HepG2 (cell line): ENCODE data around the gene PFN1. TPM values are rescaled to one million over a fixed set of nuclear protein-coding genes. Genes with fewer than 3 reads are reported as not detected.

Experiments
- ATAC-seq: fragments of 200-7000 bp; cut with Tn5 transposase; 3 replicates; pipeline ENCODE4 v1.9.1; 2020; ENCODE audit warnings: mild to moderate bottlenecking, moderate library complexity
- BruUV-seq: library from RNA; stranded (reverse); fragments of 400-500 nt; replicated peaks from 2 replicates; lab custom pipeline; 2021; lab: Mats Ljungman, UMichigan
- CTCF ChIA-PET: fragments of 300-600 bp; formaldehyde crosslinking; extraction: SDS; loops from one replicate; lab custom pipeline; 2021; ENCODE audit warnings: low total read pairs, inconsistent platforms, low intra/inter-chr PET ratio; lab: Yijun Ruan, JAX
- POLR2A ChIA-PET: fragments of 350-600 bp; sonication (Branson Sonifier 250); formaldehyde crosslinking; loops from one replicate; lab custom pipeline; 2020; ENCODE audit warnings: antibody characterized with exemption, inconsistent platforms; lab: Yijun Ruan, JAX
- DNase-seq: peaks from one replicate; pipeline ENCODE4 v3.0.0-alpha.2; 2015; ENCODE audit warnings: low spot score
- FAIRE-seq: peaks from 3 replicates; lab custom pipeline; 2011; peaks lifted over from hg19 to GRCh38; lab: Jason Lieb, UNC
- H2AFZ ChIP-seq: one replicate; pipeline ENCODE4 v1.6.1; 2011; ENCODE audit warnings: low read length, inconsistent platforms
- H3K27ac ChIP-seq: fragments of 300-600 bp; 3 replicates; pipeline ENCODE4 v1.8.0; 2011; ENCODE audit warnings: mixed run types, mild to moderate bottlenecking, mixed read lengths, low read length, inconsistent platforms; ENCODE audit not compliant: insufficient read depth; ENCODE audit errors: extremely low read length
- H3K27me3 ChIP-seq, 2 experiments: fragments of 200-600 bp in 1 of 2; 2 replicates in 1 of 2; 3 replicates in 1 of 2; pipeline versions ENCODE4 v1.6.0 to v1.8.0; 2011; ENCODE audit warnings: low read length in 2 of 2, mild to moderate bottlenecking in 2 of 2, moderate library complexity in 2 of 2, inconsistent platforms in 1 of 2; ENCODE audit not compliant: insufficient read depth in 2 of 2, control insufficient read depth in 1 of 2
- H3K36me3 ChIP-seq, 2 experiments: fragments of 200-600 bp in 1 of 2; replicated peaks in 1 of 2; 2 replicates in 1 of 2; 3 replicates in 1 of 2; pipeline versions ENCODE4 v1.5.1 to v1.8.0; 2011; ENCODE audit warnings: low read length in 2 of 2, inconsistent platforms in 1 of 2; ENCODE audit not compliant: insufficient read depth in 2 of 2, control insufficient read depth in 1 of 2
- H3K4me1 ChIP-seq: 2 replicates; pipeline ENCODE4 v1.5.1; 2012; ENCODE audit warnings: low read length, inconsistent platforms; ENCODE audit not compliant: insufficient read depth
- H3K4me2 ChIP-seq: 2 replicates; pipeline ENCODE4 v1.6.0; 2011; ENCODE audit warnings: low read depth, low read length, inconsistent platforms
- H3K4me3 ChIP-seq, 3 experiments: fragments of 200-600 bp in 1 of 3; sonication (generic), shearing (Covaris generic) in 1 of 3; replicated peaks in 1 of 3; 2 replicates each; pipeline ENCODE4 v1.5.1; 2011 to 2016; ENCODE audit warnings: low read length in 3 of 3, inconsistent platforms in 2 of 3, low read depth in 2 of 3, mild to moderate bottlenecking in 2 of 3, control low read depth in 1 of 3, mixed read lengths in 1 of 3; ENCODE audit not compliant: insufficient read depth in 1 of 3
- H3K79me2 ChIP-seq: one replicate; pipeline ENCODE4 v1.6.1; 2011; ENCODE audit warnings: low read length, inconsistent platforms; ENCODE audit not compliant: insufficient read depth
- H3K9ac ChIP-seq: 2 replicates; pipeline ENCODE4 v1.6.0; 2011; ENCODE audit warnings: mild to moderate bottlenecking, low read depth, low read length, inconsistent platforms; ENCODE audit not compliant: insufficient read depth
- H3K9me3 ChIP-seq: 2 replicates; pipeline ENCODE4 v1.5.1; 2012; ENCODE audit warnings: mild to moderate bottlenecking, low read length
- H4K20me1 ChIP-seq: 2 replicates; pipeline ENCODE4 v1.6.0; 2011; ENCODE audit warnings: inconsistent platforms, mild to moderate bottlenecking, low read length, moderate library complexity; ENCODE audit not compliant: insufficient read depth
- AGO1 ChIP-seq: fragments of 200-400 bp; formaldehyde crosslinking; IDR thresholded peaks from 2 replicates; pipeline ENCODE4 v1.6.1; 2017; ENCODE audit warnings: mild to moderate bottlenecking, low read depth, low read length, moderate library complexity; ENCODE audit not compliant: poor library complexity, severe bottlenecking
- AGO2 ChIP-seq: fragments of 200-400 bp; formaldehyde crosslinking; optimal IDR thresholded peaks from 2 replicates; pipeline ENCODE3; 2017; ENCODE audit warnings: mild to moderate bottlenecking, low read depth, low read length, moderate library complexity
- KLF16 ChIP-seq, 2 experiments: sonication (generic) in 1 of 2; formaldehyde crosslinking in 1 of 2; IDR thresholded peaks; 2 replicates each; pipeline versions ENCODE4 v1.6.1 to v1.8.0; 2016 to 2023; ENCODE audit warnings: missing genetic modification reagents in 2 of 2, missing compliant biosample characterization in 1 of 2
- PAWR ChIP-seq: sonication (generic); formaldehyde crosslinking; IDR thresholded peaks from 2 replicates; pipeline ENCODE4 v1.4.0; 2020; ENCODE audit warnings: missing genetic modification reagents, mild to moderate bottlenecking, borderline replicate concordance
- PCBP1 ChIP-seq: fragments of 200-400 bp; formaldehyde crosslinking; IDR thresholded peaks from 2 replicates; pipeline ENCODE4 v1.6.1; 2017; ENCODE audit warnings: mild to moderate bottlenecking, low read depth, low read length, borderline replicate concordance
- PLRG1 ChIP-seq: fragments of 450-650 bp; conservative IDR thresholded peaks from 2 replicates; pipeline ENCODE4 v1.6.1; 2016
- POLR2A ChIP-seq, 2 experiments: IDR thresholded peaks; 2 replicates each; pipeline ENCODE4 v1.6.1; 2011; ENCODE audit warnings: low read depth in 2 of 2, low read length in 2 of 2, mild to moderate bottlenecking in 1 of 2, moderate library complexity in 1 of 2; ENCODE audit not compliant: insufficient read depth in 1 of 2
- POLR2G ChIP-seq: fragments of 200-400 bp; formaldehyde crosslinking; IDR thresholded peaks from 2 replicates; pipeline ENCODE4 v1.6.1; 2018; ENCODE audit warnings: mild to moderate bottlenecking, low read depth, low read length, moderate library complexity
- RBFOX2 ChIP-seq: fragments of 200-400 bp; formaldehyde crosslinking; IDR thresholded peaks from 2 replicates; pipeline ENCODE4 v1.6.1; 2017; ENCODE audit warnings: low read depth, mild to moderate bottlenecking, low read length
- ZSCAN25 ChIP-seq: sonication (generic); formaldehyde crosslinking; IDR thresholded peaks from 2 replicates; pipeline ENCODE4 v1.8.0; 2022; ENCODE audit warnings: mild to moderate bottlenecking, missing genetic modification reagents
- WGBS: methylation state at CpG from one replicate; pipeline ENCODE4 v1.1.6; 2017; ENCODE audit warnings: low lambda C conversion rate; 5-methylcytosine and 5-hydroxymethylcytosine counted together
- in situ Hi-C: cut with HindIII; loops from 2 replicates; pipeline ENCODE4 v1.10.0; 2017; ENCODE audit warnings: low pct_unique_long_range_greater_than_20kb; ENCODE audit not compliant: extremely low pct_ligation_motif_present
- intact Hi-C: fragments of 100-400 bp; cut with micrococcal nuclease; formaldehyde crosslinking; loops from one replicate; pipeline ENCODE4 v1.10.0; 2022; ENCODE audit not compliant: unreplicated experiment
- polyA plus RNA-seq, 8 experiments: library from polyadenylated mRNA; depleted of rRNA in 3 of 8; stranded (reverse) in 7 of 8; unstranded in 1 of 8; fragments of >200 nt; fragmentation: Illumina TruSeq in 4 of 8; extraction: Trizol in 4 of 8; gene quantifications; 2 replicates each; pipeline versions ENCODE4 v1.2.1 to v1.2.3, GENCODE V29; 2011 to 2016; ENCODE audit warnings: low read depth in 4 of 8, missing spikeins in 1 of 8, mixed read lengths in 1 of 8; ENCODE audit not compliant: insufficient read depth in 1 of 8
- total RNA-seq, 5 experiments: library from RNA; depleted of rRNA; stranded (reverse); fragments of >200 nt; fragmentation: Illumina TruSeq; extraction: Trizol; gene quantifications; 2 replicates each; pipeline ENCODE4 v1.2.3, GENCODE V29; 2016; ENCODE audit warnings: low read depth in 1 of 5
- TF ChIP-seq, protein P1 (sequence below): sonication (generic); formaldehyde crosslinking; IDR thresholded peaks from 2 replicates; pipeline ENCODE4 v1.5.0; 2020; ENCODE audit warnings: mild to moderate bottlenecking, missing genetic modification reagents, borderline replicate concordance

The PFN1 gene
- total and polyA plus RNA-seq, 2 of the 13 experiments (the other 11 are each of a cell fraction or from before 2014, with no cell fraction given) = 494 to 613 TPM

DNA sequence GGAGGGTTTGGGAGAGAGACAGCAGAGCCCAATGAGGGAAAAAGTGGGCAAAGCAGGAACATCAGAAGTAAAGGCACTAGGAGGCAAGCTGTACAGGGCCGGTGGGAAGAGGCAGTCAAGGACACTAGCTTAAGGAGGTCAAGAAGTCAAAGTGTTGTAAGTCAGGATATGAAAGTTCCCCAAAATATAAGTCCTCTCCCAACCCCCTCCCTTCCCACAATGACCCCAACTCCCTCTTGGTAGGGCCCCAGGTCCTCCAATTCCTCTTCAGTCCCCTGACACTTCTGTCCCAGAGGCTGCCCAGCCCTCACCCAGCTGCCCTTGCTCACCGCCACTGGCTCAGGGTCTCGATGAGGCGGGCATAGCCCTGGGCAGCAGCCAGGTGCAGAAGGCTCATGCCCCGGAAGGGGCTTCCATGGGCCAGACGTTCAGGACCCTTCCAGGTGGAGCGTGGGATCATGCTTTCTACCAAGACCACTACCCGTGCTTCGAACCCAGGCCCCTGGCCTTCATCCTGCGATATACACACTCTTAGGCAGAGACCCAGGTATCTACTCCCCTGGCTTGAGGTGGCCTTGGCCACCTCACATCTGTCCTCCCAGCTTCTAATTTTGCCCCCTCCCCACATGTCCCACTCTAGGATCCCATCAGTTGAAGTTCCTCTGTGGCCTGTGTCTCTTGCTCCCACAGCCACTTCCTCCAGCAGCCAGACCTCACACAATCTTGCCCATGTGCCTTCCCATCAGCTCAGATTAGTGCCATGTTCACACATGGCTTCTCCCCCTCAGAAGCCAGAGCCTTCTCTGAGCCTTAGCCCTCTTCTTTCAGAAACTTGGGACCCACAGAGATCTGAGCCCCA lies 25.2 kb upstream of the PFN1 start:
- Histone ChIP-seq H3K36me3 (peaks cover 1 to 19% of the 10 kb centered on the region in 2 experiments), H3K4me3 (no peak overlapping the region), H3K9ac (no peak overlapping the region), H3K79me2 (peaks cover 17% of the 10 kb centered on the region), H3K9me3 (no peaks in the 10 kb centered on the region), H3K27ac (no peak overlapping the region), H3K4me2 (no peak overlapping the region), H4K20me1 (no peaks in the 10 kb centered on the region), H2AFZ (no peak overlapping the region), H3K4me1 (peaks cover 27% of the 10 kb centered on the region), H3K27me3 (no peaks in the 10 kb centered on the region; a peak in 1 of 5 replicates)
- DNase-seq (no peak), ATAC-seq (no peak), FAIRE-seq (no peak)
- in situ Hi-C loops = no loop called here
- POLR2A ChIA-PET = interaction anchor here (1.0 to 2.6 kb wide), 3 partner anchors 22 to 65 kb away, joined by 3 to 10 read pairs (median 5); partner anchors contain the start of genes ENO3, RNF167 and SLC25A11
- intact Hi-C loops = no loop called here
- CTCF ChIA-PET = no interaction called here
- BruUV-seq = no TSS peak
- TF ChIP-seq ZSCAN25 (CRISPR knock-in tag) (no peak), POLR2A (IDR thresholded peaks at IDR 0.05; ENCODE audit: insufficient read depth in 1 of 2, low read depth in 2 of 2, low read length in 2 of 2) (peak in 1 of 2 experiments; percentile 50; a peak in 3 of 4 replicates), AGO2 (peak; percentile 36), AGO1 (peak; percentile 84), POLR2G (peak; percentile 35), KLF16 (CRISPR knock-in tag; IDR thresholded peaks at IDR 0.05) (no peak), RBFOX2 (0 out of 2 replicates have a peak, but pooled peaks have one; percentile 36), PAWR (CRISPR knock-in tag) (no peak), PLRG1 (no peak), PCBP1 (no peak)
- TF ChIP-seq, protein P1, sequence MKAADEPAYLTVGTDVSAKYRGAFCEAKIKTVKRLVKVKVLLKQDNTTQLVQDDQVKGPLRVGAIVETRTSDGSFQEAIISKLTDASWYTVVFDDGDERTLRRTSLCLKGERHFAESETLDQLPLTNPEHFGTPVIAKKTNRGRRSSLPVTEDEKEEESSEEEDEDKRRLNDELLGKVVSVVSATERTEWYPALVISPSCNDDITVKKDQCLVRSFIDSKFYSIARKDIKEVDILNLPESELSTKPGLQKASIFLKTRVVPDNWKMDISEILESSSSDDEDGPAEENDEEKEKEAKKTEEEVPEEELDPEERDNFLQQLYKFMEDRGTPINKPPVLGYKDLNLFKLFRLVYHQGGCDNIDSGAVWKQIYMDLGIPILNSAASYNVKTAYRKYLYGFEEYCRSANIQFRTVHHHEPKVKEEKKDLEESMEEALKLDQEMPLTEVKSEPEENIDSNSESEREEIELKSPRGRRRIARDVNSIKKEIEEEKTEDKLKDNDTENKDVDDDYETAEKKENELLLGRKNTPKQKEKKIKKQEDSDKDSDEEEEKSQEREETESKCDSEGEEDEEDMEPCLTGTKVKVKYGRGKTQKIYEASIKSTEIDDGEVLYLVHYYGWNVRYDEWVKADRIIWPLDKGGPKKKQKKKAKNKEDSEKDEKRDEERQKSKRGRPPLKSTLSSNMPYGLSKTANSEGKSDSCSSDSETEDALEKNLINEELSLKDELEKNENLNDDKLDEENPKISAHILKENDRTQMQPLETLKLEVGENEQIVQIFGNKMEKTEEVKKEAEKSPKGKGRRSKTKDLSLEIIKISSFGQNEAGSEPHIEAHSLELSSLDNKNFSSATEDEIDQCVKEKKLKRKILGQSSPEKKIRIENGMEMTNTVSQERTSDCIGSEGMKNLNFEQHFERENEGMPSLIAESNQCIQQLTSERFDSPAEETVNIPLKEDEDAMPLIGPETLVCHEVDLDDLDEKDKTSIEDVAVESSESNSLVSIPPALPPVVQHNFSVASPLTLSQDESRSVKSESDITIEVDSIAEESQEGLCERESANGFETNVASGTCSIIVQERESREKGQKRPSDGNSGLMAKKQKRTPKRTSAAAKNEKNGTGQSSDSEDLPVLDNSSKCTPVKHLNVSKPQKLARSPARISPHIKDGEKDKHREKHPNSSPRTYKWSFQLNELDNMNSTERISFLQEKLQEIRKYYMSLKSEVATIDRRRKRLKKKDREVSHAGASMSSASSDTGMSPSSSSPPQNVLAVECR = no peak
- WGBS = 97% methylated on average over 7 of the region's 10 CpGs
